H9 (cell line): ENCODE results near the gene MYO1D. TPM values are rescaled to one million over a fixed set of nuclear protein-coding genes. Genes with fewer than 3 reads are reported as not detected.

Source experiments
- DNase-seq: peaks from one replicate; pipeline ENCODE4 v3.0.0-alpha.2; 2017
- H2AFZ ChIP-seq: one replicate; pipeline ENCODE4 v1.6.1; 2013; ENCODE audit warnings: mild to moderate bottlenecking, low read length, control low read depth, moderate library complexity
- H2AK5ac ChIP-seq: 2 replicates; pipeline ENCODE4 v1.6.1; 2013; ENCODE audit warnings: low read length, control low read depth, mixed read lengths; ENCODE audit not compliant: insufficient read length
- H2BK120ac ChIP-seq: one replicate; pipeline ENCODE4 v1.6.1; 2013; ENCODE audit warnings: low read depth, mild to moderate bottlenecking, low read length, control low read depth, inconsistent platforms; ENCODE audit not compliant: poor library complexity, severe bottlenecking
- H2BK12ac ChIP-seq: 2 replicates; pipeline ENCODE4 v1.6.1; 2013; ENCODE audit warnings: low read length, control low read depth, mixed read lengths, low read depth; ENCODE audit not compliant: insufficient read length
- H2BK15ac ChIP-seq: 2 replicates; pipeline ENCODE4 v1.6.1; 2013; ENCODE audit warnings: low read depth, low read length, control low read depth
- H2BK20ac ChIP-seq: one replicate; pipeline ENCODE4 v1.6.1; 2013; ENCODE audit warnings: low read depth, mild to moderate bottlenecking, low read length, control low read depth, inconsistent platforms; ENCODE audit not compliant: poor library complexity, severe bottlenecking
- H2BK5ac ChIP-seq: 2 replicates; pipeline ENCODE4 v1.6.1; 2013; ENCODE audit warnings: low read length, control low read depth, mixed read lengths; ENCODE audit not compliant: insufficient read length
- H3K14ac ChIP-seq: 2 replicates; pipeline ENCODE4 v1.6.1; 2013; ENCODE audit warnings: low read length, control low read depth; ENCODE audit not compliant: insufficient read depth
- H3K18ac ChIP-seq: 2 replicates; pipeline ENCODE4 v1.6.1; 2013; ENCODE audit warnings: low read depth, mild to moderate bottlenecking, mixed read lengths, low read length, control low read depth; ENCODE audit not compliant: insufficient read length
- H3K23ac ChIP-seq: 2 replicates; pipeline ENCODE4 v1.6.1; 2013; ENCODE audit warnings: low read length, control low read depth, mixed read lengths, low read depth; ENCODE audit not compliant: insufficient read length
- H3K23me2 ChIP-seq: 2 replicates; pipeline ENCODE4 v1.6.1; 2013; ENCODE audit warnings: low read depth, mild to moderate bottlenecking, mixed read lengths, low read length, control low read depth; ENCODE audit not compliant: insufficient read length, poor library complexity, severe bottlenecking
- H3K27ac ChIP-seq: 2 replicates; pipeline ENCODE4 v1.5.1; 2013; ENCODE audit warnings: low read length, control low read depth, mixed read lengths, low read depth; ENCODE audit not compliant: insufficient read length
- H3K27me3 ChIP-seq: 2 replicates; pipeline ENCODE4 v1.6.1; 2013; ENCODE audit warnings: low read length, control low read depth, inconsistent platforms; ENCODE audit not compliant: insufficient read depth
- H3K4ac ChIP-seq: 2 replicates; pipeline ENCODE4 v1.6.1; 2013; ENCODE audit warnings: low read depth, mild to moderate bottlenecking, control low read depth, inconsistent platforms, low read length, moderate library complexity
- H3K4me1 ChIP-seq: 2 replicates; pipeline ENCODE4 v1.6.1; 2013; ENCODE audit warnings: low read length, control low read depth, inconsistent platforms; ENCODE audit not compliant: insufficient read depth
- H3K4me2 ChIP-seq: 2 replicates; pipeline ENCODE4 v1.6.1; 2013; ENCODE audit warnings: low read length, control low read depth, mixed read lengths; ENCODE audit not compliant: insufficient read length, insufficient read depth
- H3K56ac ChIP-seq: 2 replicates; pipeline ENCODE4 v1.6.1; 2013; ENCODE audit warnings: low read depth, mild to moderate bottlenecking, mixed read lengths, low read length, control low read depth; ENCODE audit not compliant: insufficient read length
- H3K79me1 ChIP-seq: 2 replicates; pipeline ENCODE4 v1.6.1; 2013; ENCODE audit warnings: low read depth, mild to moderate bottlenecking, moderate library complexity, low read length, control low read depth, inconsistent platforms; ENCODE audit not compliant: insufficient read depth, poor library complexity, severe bottlenecking
- H3K79me2 ChIP-seq: 2 replicates; pipeline ENCODE4 v1.6.1; 2013; ENCODE audit warnings: low read length, control low read depth, inconsistent platforms; ENCODE audit not compliant: insufficient read depth
- H3K9ac ChIP-seq: 2 replicates; pipeline ENCODE4 v1.6.1; 2013; ENCODE audit warnings: low read length, control low read depth, mixed read lengths; ENCODE audit not compliant: insufficient read length; ENCODE audit errors: extremely low read depth
- H3K9me3 ChIP-seq: one replicate; pipeline ENCODE4 v1.6.1; 2013; ENCODE audit warnings: low read depth, low read length, inconsistent platforms; ENCODE audit not compliant: control insufficient read depth
- H3T11ph ChIP-seq: one replicate; pipeline ENCODE4 v1.6.1; 2013; ENCODE audit warnings: mild to moderate bottlenecking, low read length, control low read depth, inconsistent platforms
- H4K20me1 ChIP-seq: one replicate; pipeline ENCODE4 v1.6.1; 2013; ENCODE audit not compliant: control insufficient read depth, insufficient read length, insufficient read depth
- H4K5ac ChIP-seq: 2 replicates; pipeline ENCODE4 v1.6.1; 2013; ENCODE audit warnings: low read depth, mild to moderate bottlenecking, mixed read lengths, low read length, control low read depth; ENCODE audit not compliant: insufficient read length
- H4K8ac ChIP-seq: replicated peaks from 2 replicates; pipeline ENCODE4 v1.6.1; 2013; ENCODE audit warnings: low read length, control low read depth, mixed read lengths, low read depth; ENCODE audit not compliant: insufficient read length
- H4K91ac ChIP-seq: 2 replicates; pipeline ENCODE4 v1.6.1; 2013; ENCODE audit warnings: low read depth, mild to moderate bottlenecking, moderate library complexity, mixed read lengths, low read length, control low read depth; ENCODE audit not compliant: insufficient read length
- H3K27ac Mint-ChIP-seq, 3 experiments: 2 replicates in 2 of 3; 3 replicates in 1 of 3; pipeline ENCODE4 v1.8.0; 2020 to 2021; ENCODE audit warnings: mixed read lengths in 3 of 3, mild to moderate bottlenecking in 1 of 3, moderate library complexity in 1 of 3
- H3K27me3 Mint-ChIP-seq: 2 replicates; pipeline ENCODE4 v1.8.0; 2021; ENCODE audit warnings: low read depth, mild to moderate bottlenecking, moderate library complexity, mixed read lengths
- H3K36me3 Mint-ChIP-seq, 3 experiments: 2 replicates in 2 of 3; 3 replicates in 1 of 3; pipeline ENCODE4 v1.8.0; 2020 to 2021; ENCODE audit warnings: low read depth in 3 of 3, mixed read lengths in 3 of 3; ENCODE audit not compliant: insufficient read depth in 1 of 3
- H3K4me1 Mint-ChIP-seq, 2 experiments: 2 replicates each; pipeline ENCODE4 v1.8.0; 2020; ENCODE audit warnings: mixed read lengths in 2 of 2
- H3K4me3 Mint-ChIP-seq, 2 experiments: 2 replicates in 1 of 2; 3 replicates in 1 of 2; pipeline ENCODE4 v1.8.0; 2020 to 2021; ENCODE audit warnings: mild to moderate bottlenecking in 2 of 2, mixed read lengths in 2 of 2, moderate library complexity in 1 of 2
- H3K9me3 Mint-ChIP-seq, 2 experiments: 2 replicates in 1 of 2; 3 replicates in 1 of 2; pipeline ENCODE4 v1.8.0; 2020; ENCODE audit warnings: mild to moderate bottlenecking in 2 of 2, mixed read lengths in 2 of 2, moderate library complexity in 1 of 2
- CTCF ChIP-seq: fragments of 200-600 bp; sonication (generic); conservative IDR thresholded peaks from 3 replicates; pipeline ENCODE4 v1.8.0; 2021; ENCODE audit warnings: antibody characterized with exemption, mild to moderate bottlenecking
- WGBS: extraction: QIAGEN DNeasy Blood & Tissue Kit; methylation state at CpG from one replicate; pipeline ENCODE4 v1.1.7; 2013; ENCODE audit warnings: missing lambda C conversion rate, low lambda C conversion rate, mixed read lengths; ENCODE audit not compliant: insufficient read length; ENCODE audit errors: extremely low coverage; 5-methylcytosine and 5-hydroxymethylcytosine counted together
- total RNA-seq: library from RNA; stranded (reverse); gene quantifications from 2 replicates; pipeline ENCODE4 v1.2.1, GENCODE V29; 2021

The MYO1D gene
- total RNA-seq, 1 experiment from 2014 or later, result 19.0 TPM

GRCh38 chr17:32609884-32610650, 266.9 kb downstream of the MYO1D start:
- no peak overlapping the region for H3K18ac ChIP-seq
- no peak overlapping the region for H4K5ac ChIP-seq
- peak; percentile 45 for DNase-seq

More at GRCh38 chr17:32609884-32610650, 266.9 kb downstream of the MYO1D start:
- Histone ChIP-seq H3K23me2 (no peaks in the 10 kb centered on the region), H2AFZ (no peak overlapping the region), H3K4ac (no peak overlapping the region), H2AK5ac (no peak overlapping the region), H4K20me1 (no peaks in the 10 kb centered on the region), H3T11ph (no peak overlapping the region), H3K4me1 (no peaks in the 10 kb centered on the region), H3K14ac (no peak overlapping the region), H4K91ac (no peak overlapping the region), H2BK15ac (no peak overlapping the region), H4K8ac (no peak overlapping the region), H3K56ac (no peak overlapping the region), H2BK12ac (no peak overlapping the region), H3K23ac (no peak overlapping the region), H2BK20ac (no peak overlapping the region), H2BK120ac (no peak overlapping the region), H3K9me3 (no peaks in the 10 kb centered on the region), H3K79me2 (no peaks in the 10 kb centered on the region), H3K4me2 (no peak overlapping the region), H2BK5ac (no peak overlapping the region), H3K9ac (no peak overlapping the region), H3K79me1 (no peaks in the 10 kb centered on the region), H3K27me3 (no peaks in the 10 kb centered on the region), H3K27ac (no peak overlapping the region)
- Mint-ChIP-seq H3K27me3 (no peaks in the 10 kb centered on the region), H3K4me1 (peaks cover 14 to 17% of the 10 kb centered on the region in 2 experiments), H3K4me3 (no peak overlapping the region), H3K27ac (peak overlapping the region in 1 of 3 experiments; percentile 79; a peak in 2 of 7 replicates), H3K36me3 (no peaks in the 10 kb centered on the region; a peak in 1 of 7 replicates), H3K9me3 (no peaks in the 10 kb centered on the region)
- TF ChIP-seq CTCF, result no peak
- WGBS, result no CpG with 5 or more reads among the region's 7 CpGs
